Smooth muscle cell of the pulmonary artery (primary cell): ENCODE results near the gene ITIH4. TPM values are rescaled to one million over a fixed set of nuclear protein-coding genes. Genes with fewer than 3 reads are reported as not detected.

ENCODE experiments used
- total RNA-seq: library from RNA; depleted of rRNA; stranded (reverse); fragments of >200 nt; gene quantifications from 2 replicates; pipeline ENCODE4 v1.2.3, GENCODE V29; 2014

Gene ITIH4
- total RNA-seq, result 2.5 and 2.6 TPM in 2 replicates

DNA sequence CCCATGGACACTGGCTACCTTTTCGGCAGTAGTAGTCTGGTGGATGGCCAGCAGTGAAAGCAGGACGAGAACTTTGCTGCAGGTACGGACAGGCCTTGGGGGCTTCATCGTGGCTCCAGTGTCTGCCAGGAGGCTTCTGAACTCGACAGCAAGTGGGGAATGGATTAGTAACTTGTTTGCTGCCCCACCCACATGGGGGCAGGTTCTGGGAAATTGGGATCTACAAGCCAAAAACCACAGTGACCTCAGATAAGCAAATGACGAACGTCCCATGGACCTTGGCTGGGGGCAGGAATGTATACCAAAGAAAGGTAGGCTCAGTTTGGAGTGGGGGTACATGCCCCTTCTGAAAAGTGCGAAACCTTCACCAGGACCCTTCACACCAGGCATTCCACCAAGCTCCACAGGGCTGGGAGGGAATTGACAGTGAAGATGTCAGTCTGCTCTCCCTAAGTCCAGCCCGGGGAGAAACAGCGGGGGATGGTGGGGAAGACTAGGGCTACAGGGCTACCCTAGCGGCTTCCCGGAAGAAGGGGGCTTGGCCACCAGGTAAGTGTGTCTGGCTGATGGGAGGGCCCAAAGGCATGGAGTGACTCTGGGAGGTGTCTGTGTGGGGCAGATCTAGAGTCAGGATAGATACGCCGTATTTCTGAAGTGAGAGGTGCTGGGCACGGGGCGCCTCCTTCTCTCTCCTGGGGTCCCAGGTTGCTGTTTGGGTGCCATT is at the start of gene ITIH4:
ITIH4 (minus strand) TSS at position 138 of the 724 bp plus-strand sequence; CDS start at position 108, 30 bp downstream.

DNA sequence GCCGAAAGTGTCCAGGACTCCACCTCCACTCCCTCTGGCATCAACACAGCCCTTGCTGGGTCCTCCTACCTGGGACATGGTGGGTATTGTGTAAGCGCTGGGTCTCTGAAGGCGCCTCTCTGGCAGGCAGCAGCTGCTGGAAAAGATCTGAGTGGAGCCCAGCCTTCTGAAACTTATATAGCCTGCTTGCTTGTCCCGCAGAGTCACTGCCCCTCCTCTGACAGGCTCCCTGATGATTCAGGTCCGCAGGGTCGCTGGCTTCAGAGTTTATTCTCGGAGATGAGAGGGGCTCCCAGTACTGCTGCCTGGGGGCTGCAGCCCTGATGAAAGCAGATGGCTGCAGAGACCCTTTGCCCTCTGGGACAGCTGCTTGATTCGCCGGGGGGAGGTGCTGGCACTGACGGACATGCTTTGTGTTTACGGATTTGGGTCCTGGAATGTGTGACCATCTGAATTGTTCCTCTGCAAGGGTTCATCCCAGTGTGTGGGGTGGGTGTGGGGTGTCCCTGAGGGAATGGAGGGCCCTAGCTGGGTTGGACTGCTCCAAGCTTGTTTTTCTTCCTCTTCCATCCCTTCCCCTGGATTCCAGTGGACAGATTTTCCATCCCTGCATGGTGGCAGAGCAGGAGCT is 4.5 kb upstream of the ITIH4 start, which contains the start of gene MUSTN1:
MUSTN1 (minus strand) TSS at position 149 of the 631 bp plus-strand sequence; CDS start at position 78, 71 bp downstream.

DNA sequence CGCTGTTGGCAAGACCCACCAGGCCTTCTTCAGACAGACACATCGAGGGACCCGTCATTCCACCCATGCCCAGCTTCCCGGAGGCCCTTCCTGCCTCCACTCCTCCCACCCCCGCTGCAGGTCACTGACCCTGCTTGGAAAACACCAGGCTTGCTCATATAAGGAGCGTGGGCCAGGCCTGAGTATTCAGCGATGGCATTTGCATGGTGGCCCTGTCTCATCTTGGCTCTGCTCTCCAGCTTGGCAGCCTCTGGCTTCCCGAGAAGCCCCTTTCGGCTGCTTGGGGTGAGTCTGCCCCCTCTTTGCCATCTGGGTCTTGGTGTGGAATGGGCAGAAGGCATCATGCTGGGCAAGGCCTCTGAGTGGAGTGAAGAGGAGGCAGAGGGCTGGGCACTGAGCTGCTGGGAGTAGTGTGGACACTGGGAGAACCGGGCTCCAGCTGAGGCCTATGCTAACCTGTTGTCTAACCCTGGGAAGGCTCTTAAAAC is 35.8 kb downstream of the ITIH4 start, which contains the start of gene ITIH3:
ITIH3 (plus strand) TSS at position 185 of the 488 bp plus-strand sequence; CDS start at position 193, 8 bp downstream.

GRCh38 chr3:52777127-52777958 is 53.1 kb downstream of the ITIH4 start, which contains the start of gene ITIH1:
Gene ITIH1, plus strand, starts transcription at chr3:52777599. Its CDS starts 17 bp downstream, at chr3:52777616.

GRCh38 chr3:52770496-52771333 is 59.8 kb downstream of the ITIH4 start, which contains the start of gene NEK4:
Gene NEK4, minus strand, starts transcription at chr3:52770940. Its CDS starts 194 bp downstream, at chr3:52770746.

Other genes with a start within 250 kb of the ITIH4 start
- 81.0 and 91.2 TPM in 2 replicates for gene PBRM1, start 144.8 kb downstream of the ITIH4 start, total RNA-seq
- gene GNL3, start 144.6 kb downstream of the ITIH4 start, total RNA-seq, result 74.9 and 78.8 TPM in 2 replicates
- 106 and 149 TPM in 2 replicates for gene GLT8D1, start 124.9 kb downstream of the ITIH4 start, total RNA-seq
- gene SPCS1, start 124.6 kb downstream of the ITIH4 start, total RNA-seq, result 58.3 and 64.1 TPM in 2 replicates
- 25.0 and 29.6 TPM in 2 replicates for gene NEK4, start 59.7 kb downstream of the ITIH4 start, total RNA-seq
- 0.17 and 0.33 TPM in 2 replicates for gene ITIH1, start 53.1 kb downstream of the ITIH4 start, total RNA-seq
- gene ITIH3, start 35.9 kb downstream of the ITIH4 start, total RNA-seq, result 0.10 and 2.5 TPM in 2 replicates
- gene MUSTN1, start 4.3 kb upstream of the ITIH4 start, total RNA-seq, result 0.13 TPM in 1 of 2 replicates, not detected in the other
- 21.3 and 23.9 TPM in 2 replicates for gene STIMATE, start 66.9 kb upstream of the ITIH4 start, total RNA-seq
- gene SFMBT1, start 215.4 kb upstream of the ITIH4 start, total RNA-seq, result 2.5 and 4.5 TPM in 2 replicates